HPDE6-E6E7 (cell line): Measurements from ENCODE around the gene DGCR8.
"Not testable (repeated sequence)": the region's sequence is repeated elsewhere in the genome, so short reads cannot be mapped to it uniquely, and the experiment has no call there.

Experiments used
- DNase-seq: peaks from one replicate; pipeline ENCODE4 v3.0.0; 2011; ENCODE audit warnings: missing footprints; ENCODE audit errors: extremely low spot score

DGCR8 gene

GRCh38 chr22:20066617-20067383 is 13.2 kb upstream of the DGCR8 start:
- no peak for DNase-seq

DNA sequence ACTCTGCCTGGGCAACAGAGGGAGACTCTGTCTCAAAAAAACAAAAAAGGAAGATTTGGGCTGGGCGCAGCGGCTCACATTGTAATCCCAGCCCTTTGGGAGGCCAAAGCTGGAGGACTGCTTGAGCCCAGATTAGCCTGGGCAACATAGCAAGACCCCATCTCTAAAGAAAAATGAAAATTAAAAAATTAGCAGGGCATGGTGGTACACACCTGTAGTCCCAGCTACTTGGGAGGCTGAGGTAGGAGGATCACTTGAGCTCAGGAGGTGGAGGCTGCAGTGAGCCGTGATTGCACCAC is 12.7 kb upstream of the DGCR8 start:
- not testable (repeated sequence) for DNase-seq

GRCh38 chr22:20068640-20069039 is 11.4 kb upstream of the DGCR8 start:
- DNase-seq = no peak

- no peak for DNase-seq
These were observed 10.6 kb upstream of the DGCR8 start for GRCh38 chr22:20069331-20070042.

DNA sequence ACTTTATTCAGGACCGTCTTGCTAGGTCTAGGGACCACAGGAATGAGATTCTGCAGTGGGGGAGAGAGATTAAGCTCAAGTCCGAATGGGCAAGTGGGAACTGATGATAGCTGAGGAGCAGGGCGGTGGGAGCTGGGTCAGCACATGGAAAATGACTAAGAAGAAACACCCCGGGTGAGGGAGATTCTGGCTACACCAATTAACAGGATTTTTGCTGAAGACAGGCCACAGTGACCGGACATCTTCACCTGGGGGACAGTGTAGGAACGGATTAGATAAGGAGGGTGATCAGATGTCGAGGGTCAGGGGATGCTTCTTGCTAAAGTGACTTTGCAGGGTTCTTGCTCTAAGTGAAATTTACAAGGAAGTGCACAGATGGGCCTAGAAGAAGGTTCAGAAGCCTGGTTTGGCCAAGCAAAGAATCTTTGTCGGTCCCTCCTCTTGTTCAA is 8.5 kb upstream of the DGCR8 start:
- DNase-seq = no peak

- no peak for DNase-seq
These were observed 3.3 kb upstream of the DGCR8 start for GRCh38 chr22:20076627-20077172.

DNA sequence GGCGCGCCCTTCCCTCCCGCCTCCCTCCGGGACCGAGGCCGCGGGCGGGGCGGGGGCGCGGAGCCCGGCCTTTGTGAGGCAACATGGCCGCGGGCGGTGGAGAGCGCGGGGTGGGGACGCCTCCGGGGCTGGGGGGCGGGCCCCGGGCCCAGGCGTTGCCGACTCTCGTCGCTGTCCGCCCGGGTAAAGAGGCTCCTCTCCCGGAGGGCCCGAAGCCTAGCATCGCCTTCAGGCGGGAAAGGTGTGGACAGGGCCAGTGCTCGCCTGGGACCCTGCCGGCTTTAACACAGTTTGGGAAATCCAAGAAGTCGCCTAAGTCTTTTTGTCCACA is 369 bp downstream of the DGCR8 start:
- peak; percentile 19 for DNase-seq

DNA sequence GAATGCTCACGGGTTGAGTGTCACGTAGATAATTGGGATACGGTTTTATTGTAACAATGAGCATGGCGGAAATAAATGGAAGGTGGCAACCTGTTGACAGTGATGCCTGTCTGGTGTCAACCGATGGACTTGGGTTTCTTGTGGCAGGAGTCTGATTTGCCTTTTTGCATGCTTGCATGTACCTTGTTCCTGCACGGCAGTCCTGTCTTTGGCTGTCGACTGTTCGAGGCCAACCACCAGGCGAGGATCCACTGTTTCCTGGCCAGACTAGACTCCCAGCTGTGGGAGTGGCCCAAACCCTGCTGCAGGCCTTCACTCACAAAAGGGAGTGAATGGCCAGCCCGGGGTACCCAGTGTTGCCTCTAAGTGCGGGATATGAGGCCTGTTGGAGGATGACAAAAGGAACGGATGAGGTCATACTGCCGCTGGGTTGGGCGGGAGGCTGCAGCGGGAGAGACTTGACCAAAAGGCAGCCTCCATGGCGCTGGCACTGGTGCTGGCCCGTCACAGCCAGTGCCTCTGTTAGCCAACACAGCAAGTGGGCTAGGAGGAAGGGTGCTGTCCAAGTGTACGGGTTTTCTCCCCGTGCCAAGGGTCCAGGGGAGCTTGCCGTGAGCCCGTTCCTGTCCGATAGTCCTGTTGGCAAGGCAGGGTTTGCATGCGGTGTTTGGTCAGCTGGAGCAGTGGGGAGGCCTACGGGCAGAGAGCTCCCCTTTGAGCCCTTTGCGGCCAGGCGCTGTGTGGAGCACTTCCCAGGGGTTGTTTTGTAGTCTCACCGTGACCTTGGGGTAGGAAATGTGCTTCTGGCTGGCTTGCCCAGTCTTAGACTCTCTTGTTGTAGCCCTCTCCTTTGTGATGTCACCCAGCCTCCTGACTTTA is 974 bp downstream of the DGCR8 start:
- DNase-seq = peak; percentile 38

DNA sequence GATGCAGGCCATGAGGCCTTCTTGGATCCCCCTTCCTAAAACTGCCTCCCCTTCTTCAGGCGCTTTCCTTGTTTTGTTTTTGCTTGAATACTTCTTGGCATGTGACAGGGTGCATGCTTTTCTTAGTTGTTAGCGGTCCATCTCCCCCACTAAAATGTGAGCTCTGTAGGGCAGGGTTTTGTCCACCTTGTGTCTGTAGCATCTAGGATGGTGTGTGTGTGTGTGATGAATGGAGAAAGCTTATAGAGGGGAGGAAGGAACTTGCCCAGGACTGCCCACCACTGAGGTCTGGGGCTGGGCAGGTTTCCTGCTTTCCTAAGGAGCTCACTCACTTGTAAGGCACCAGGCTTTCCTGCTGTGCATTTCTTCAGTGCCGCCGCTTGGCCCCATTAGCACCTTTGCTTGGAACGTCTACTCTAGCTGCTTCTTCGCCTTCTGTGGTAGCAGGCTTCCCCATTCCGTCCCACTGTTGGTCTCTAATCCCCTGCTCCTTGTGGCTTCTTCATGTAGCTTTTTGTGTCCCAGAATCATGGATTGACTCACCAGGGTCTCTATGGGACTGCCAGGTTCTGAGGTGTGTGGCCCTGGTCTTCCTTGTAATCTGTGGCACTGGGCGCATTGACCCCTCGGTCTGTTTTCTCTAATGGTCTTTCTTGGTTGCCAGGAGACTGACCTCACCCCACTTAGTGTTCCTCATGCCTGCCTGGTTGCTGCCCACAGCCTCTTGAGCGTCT is 3.3 kb downstream of the DGCR8 start:
- no peak for DNase-seq

GRCh38 chr22:20083891-20084546 is 4.0 kb downstream of the DGCR8 start:
- DNase-seq = no peak

DNA sequence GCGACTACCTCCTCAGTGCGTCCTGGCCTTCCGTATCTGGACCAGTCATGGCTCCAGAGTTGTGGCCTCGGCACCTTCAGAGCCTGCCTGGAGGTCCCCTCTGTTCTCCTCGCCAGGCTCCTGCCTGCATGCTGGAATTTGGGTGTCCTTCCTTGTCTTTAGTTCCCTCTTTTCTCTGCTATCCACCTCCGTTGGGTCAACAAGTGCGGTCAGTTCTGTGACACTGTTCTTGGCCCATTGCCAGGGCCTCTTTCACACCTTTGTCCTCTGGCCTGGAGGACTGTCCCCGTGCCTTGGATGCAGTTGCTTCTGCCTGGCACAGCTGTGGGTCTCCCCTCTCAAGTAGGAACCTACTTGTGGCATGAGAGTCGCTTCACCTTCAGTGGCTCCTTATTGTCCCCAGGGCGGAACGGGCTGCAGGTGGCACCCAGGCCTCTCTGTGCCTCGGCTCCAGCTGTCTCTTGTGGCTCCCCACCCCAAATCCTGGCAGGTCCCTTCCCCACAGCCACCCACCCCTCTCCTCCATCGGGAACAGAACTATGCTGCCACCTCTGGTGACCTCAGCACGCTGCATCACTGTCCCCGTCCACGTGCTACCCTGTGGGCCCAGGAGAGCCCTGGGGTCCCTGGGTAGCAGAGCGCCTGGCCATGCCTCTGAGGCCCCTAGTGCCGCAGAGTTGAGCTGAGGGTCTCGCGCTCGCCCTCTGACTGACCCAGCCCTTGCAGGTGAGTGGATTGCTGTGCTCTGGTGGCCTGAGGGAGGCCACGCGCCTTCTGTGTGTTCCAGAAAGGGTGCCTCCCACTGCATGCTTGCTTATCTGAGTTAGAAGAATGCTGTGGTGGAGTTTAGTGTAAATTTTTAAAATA is 4.7 kb downstream of the DGCR8 start:
- DNase-seq = no peak

- DNase-seq = no peak
These were observed 5.6 kb downstream of the DGCR8 start for GRCh38 chr22:20085651-20086050.

DNA sequence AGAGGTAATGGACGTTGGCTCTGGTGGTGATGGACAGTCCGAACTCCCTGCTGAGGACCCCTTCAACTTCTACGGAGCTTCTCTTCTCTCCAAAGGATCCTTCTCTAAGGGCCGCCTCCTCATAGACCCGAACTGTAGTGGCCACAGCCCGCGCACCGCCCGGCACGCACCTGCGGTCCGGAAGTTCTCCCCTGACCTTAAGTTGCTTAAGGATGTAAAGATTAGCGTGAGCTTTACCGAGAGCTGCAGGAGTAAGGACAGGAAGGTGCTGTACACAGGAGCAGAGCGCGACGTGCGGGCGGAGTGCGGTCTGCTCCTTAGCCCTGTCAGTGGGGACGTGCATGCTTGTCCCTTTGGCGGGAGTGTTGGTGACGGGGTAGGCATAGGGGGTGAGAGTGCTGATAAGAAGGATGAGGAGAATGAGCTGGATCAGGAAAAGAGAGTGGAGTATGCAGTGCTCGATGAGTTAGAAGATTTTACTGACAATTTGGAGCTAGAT is 6.1 kb downstream of the DGCR8 start:
- DNase-seq = no peak

GRCh38 chr22:20086763-20087162 is 6.7 kb downstream of the DGCR8 start:
- no peak for DNase-seq

DNA sequence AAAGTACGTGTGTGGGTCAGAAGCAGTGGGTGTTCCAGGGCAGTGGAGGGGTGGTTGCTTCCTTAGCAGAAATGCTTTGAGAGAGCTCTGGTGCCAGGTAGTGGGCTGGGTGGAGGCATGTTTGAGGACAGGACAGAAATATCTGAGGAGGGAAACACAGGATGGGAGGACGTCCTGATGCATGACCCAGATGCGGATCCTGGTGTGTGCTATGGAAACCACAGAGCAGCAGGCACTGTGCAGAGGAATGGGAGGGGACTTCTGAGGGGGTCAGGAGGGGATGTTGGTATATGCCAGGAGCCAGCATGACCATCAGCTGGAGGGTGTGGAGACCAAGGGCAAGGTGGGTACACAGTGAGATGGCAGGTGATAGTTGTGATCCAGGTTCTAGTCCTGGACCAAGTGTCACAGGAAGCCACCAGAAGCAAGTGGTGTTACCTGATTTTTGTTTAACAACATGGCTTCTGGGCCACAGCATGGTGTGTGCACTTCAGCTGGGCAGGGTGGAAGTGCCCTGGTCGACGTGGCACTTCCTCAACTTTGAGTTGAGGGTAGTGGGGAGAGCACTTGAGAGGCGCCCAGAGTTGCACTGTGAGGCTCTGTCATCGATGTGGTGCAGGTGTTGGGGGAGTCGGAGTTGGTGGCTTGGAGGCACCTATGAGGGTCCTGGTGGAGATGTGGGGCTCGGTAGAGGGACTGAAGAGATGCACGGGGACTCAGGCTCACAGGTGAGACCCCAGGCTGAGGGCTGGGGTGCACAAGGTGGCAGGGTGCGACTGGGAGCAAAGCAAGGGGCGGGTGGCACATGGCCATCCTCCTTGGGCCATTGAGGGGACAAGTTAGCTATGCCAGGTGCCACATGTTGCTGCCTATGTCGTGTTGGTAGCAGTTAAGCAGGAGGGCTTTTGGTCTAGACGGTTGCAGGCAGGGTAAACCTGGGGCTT is 7.5 kb downstream of the DGCR8 start:
- DNase-seq = no peak

DNA sequence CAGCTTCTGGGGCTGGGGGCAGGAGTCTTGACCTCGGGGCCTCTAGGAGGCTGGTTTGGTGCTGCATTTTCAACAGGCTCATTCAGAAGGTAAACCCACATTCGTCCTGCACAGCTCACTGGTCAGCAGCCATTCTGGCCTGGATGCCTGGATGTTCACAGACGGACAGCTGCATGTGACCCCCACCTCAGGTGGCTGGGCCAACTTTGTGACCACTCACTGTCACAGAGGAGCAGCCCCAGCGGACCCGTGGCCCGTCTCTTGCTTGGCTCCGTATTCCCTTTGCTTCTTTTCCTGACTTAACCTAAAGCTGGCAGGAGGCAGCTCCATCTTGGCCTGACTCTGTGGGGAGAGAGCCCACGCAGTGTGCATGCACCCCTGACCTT is 8.2 kb downstream of the DGCR8 start:
- no peak for DNase-seq

DNA sequence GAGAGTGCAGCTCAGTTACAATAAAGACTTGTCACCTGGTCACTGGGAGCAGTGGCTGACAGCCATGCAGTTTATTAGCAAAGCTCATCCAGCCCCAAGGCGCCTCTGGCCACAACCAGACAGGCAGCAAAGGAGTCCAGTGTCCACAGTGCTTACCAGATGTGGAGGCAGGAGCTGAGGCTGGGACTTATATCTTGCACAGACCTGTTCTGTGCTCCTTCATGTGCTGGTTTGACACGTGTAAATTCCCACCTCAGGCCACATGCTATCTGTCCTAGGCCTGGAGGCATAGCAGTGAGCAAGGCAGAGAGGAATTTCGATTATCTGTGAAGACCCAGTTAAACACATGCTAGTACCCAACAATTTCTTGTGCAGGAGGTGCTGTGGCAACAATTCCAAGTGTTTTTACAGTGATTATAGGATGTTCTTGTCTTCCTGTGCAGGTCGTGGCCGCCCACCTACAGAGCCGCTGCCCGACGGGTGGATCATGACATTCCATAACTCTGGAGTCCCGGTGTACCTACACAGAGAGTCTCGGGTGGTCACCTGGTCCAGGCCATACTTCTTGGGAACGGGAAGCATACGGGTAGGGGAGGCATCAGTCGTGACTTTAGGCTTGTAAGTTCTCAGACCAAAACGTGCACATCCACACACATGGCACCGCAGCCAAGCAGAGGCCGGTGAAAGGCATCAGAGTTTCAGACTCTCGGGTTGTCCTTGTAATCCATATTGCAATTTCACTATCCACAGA is 9.4 kb downstream of the DGCR8 start:
- no peak for DNase-seq
